Neural crest cell (in vitro differentiated cells): Measurements from ENCODE around the gene FMO1. TPM values are rescaled to one million over a fixed set of nuclear protein-coding genes. Genes with fewer than 3 reads are reported as not detected.

ENCODE experiments used
- DNase-seq: peaks from one replicate; pipeline ENCODE4 v3.0.0; 2021; ENCODE audit warnings: low read depth, mixed read lengths, low spot score
- H3K27ac Mint-ChIP-seq: one replicate; pipeline ENCODE4 v1.8.0; 2021; ENCODE audit warnings: mild to moderate bottlenecking, mixed read lengths; ENCODE audit not compliant: unreplicated experiment
- H3K27me3 Mint-ChIP-seq: 2 replicates; pipeline ENCODE4 v1.8.0; 2021; ENCODE audit warnings: low read depth, mild to moderate bottlenecking, mixed read lengths
- H3K36me3 Mint-ChIP-seq: 2 replicates; pipeline ENCODE4 v1.8.0; 2021; ENCODE audit warnings: low read depth, mild to moderate bottlenecking, mixed read lengths
- H3K4me1 Mint-ChIP-seq: 2 replicates; pipeline ENCODE4 v1.8.0; 2021; ENCODE audit warnings: mixed read lengths
- H3K4me3 Mint-ChIP-seq: one replicate; pipeline ENCODE4 v1.8.0; 2021; ENCODE audit warnings: mild to moderate bottlenecking, mixed read lengths
- H3K9me3 Mint-ChIP-seq: 2 replicates; pipeline ENCODE4 v1.8.0; 2021; ENCODE audit warnings: mixed read lengths
- total RNA-seq: library from RNA; stranded (reverse); gene quantifications from 2 replicates; pipeline ENCODE4 v1.2.1, GENCODE V29; 2021
- TF ChIP-seq, protein P1 (sequence below): fragments of 200-600 bp; sonication (generic); conservative IDR thresholded peaks from 2 replicates; pipeline ENCODE4 v1.5.0; 2021; ENCODE audit warnings: antibody characterized with exemption, mild to moderate bottlenecking

FMO1 gene
- total RNA-seq, 1 donor from 2014 or later: not detected

GRCh38 chr1:171313319-171313834 lies 65.1 kb downstream of the FMO1 start:
- Mint-ChIP-seq H3K27ac (no peak overlapping the region), H3K36me3 (no peaks in the 10 kb centered on the region), H3K4me3 (peak overlapping the region; percentile 79), H3K4me1 (peaks cover 13% of the 10 kb centered on the region), H3K27me3 (no peaks in the 10 kb centered on the region), H3K9me3 (peaks cover 6% of the 10 kb centered on the region)
- TF ChIP-seq, protein P1, sequence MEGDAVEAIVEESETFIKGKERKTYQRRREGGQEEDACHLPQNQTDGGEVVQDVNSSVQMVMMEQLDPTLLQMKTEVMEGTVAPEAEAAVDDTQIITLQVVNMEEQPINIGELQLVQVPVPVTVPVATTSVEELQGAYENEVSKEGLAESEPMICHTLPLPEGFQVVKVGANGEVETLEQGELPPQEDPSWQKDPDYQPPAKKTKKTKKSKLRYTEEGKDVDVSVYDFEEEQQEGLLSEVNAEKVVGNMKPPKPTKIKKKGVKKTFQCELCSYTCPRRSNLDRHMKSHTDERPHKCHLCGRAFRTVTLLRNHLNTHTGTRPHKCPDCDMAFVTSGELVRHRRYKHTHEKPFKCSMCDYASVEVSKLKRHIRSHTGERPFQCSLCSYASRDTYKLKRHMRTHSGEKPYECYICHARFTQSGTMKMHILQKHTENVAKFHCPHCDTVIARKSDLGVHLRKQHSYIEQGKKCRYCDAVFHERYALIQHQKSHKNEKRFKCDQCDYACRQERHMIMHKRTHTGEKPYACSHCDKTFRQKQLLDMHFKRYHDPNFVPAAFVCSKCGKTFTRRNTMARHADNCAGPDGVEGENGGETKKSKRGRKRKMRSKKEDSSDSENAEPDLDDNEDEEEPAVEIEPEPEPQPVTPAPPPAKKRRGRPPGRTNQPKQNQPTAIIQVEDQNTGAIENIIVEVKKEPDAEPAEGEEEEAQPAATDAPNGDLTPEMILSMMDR: no peak
- DNase-seq: no peak

DNA sequence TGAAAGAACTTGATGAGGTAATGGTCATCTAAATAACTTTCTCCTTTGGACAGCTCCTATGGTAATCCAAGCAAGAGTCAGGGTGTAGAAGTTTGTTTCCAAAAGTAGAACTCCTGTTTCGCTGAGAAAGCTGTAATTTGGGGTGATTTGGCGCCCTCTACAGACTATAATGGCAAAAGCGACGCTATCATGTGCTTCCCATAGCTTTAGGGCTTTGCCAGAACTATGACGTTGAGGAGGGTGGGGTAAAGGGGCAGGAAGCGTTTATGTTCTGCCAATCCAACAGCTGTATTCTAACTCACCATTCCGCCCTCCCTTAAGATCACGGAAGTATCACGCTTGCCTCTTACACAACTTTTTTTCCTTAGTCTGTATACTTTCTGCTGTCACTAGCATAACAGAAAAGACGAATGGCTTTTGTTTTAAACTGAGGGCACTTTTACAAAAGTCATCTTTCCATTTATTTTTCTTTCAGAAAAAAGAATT lies 65.6 kb downstream of the FMO1 start, which contains the start of gene FMO4:
Gene FMO4, plus strand, starts transcription at position 349 of the 486 bp plus-strand sequence. CDS start 5,643 bp downstream, outside the sequence.
- no peak within 1 kb of the TSS for H3K27ac Mint-ChIP-seq
- TF ChIP-seq, protein P1: peak; percentile 87
- H3K9me3 Mint-ChIP-seq: peaks cover 6% of the 10 kb centered on the region
- DNase-seq: peak; percentile 61
- H3K36me3 Mint-ChIP-seq: no peaks in the 10 kb centered on the region
- no peaks in the 10 kb centered on the region for H3K27me3 Mint-ChIP-seq
- peak within 1 kb of the TSS; percentile 79 for H3K4me3 Mint-ChIP-seq
- peaks cover 13% of the 10 kb centered on the region for H3K4me1 Mint-ChIP-seq

GRCh38 chr1:171329251-171329650 lies 81.0 kb downstream of the FMO1 start:
- Mint-ChIP-seq H3K9me3 (no peaks in the 10 kb centered on the region), H3K4me1 (peaks cover 5% of the 10 kb centered on the region), H3K4me3 (no peak overlapping the region), H3K27ac (no peak overlapping the region), H3K36me3 (no peaks in the 10 kb centered on the region), H3K27me3 (no peaks in the 10 kb centered on the region)
- DNase-seq: no peak
- TF ChIP-seq, protein P1: no peak

- Mint-ChIP-seq H3K27ac (no peak overlapping the region), H3K27me3 (no peaks in the 10 kb centered on the region), H3K4me1 (peaks cover 5% of the 10 kb centered on the region), H3K9me3 (no peaks in the 10 kb centered on the region), H3K36me3 (no peaks in the 10 kb centered on the region), H3K4me3 (no peak overlapping the region)
- DNase-seq: no peak
- TF ChIP-seq, protein P1: no peak
Measured at GRCh38 chr1:171334024-171334640, 85.8 kb downstream of the FMO1 start.

Other genes with a start within 250 kb of the FMO1 start
- not detected in 2 replicates for gene FMO3, start 157.6 kb upstream of the FMO1 start, total RNA-seq
- not detected in 2 replicates for gene FMO2, start 63.2 kb upstream of the FMO1 start, total RNA-seq
- gene FMO4, start 65.7 kb downstream of the FMO1 start, total RNA-seq: 0.77 and 0.86 TPM in 2 replicates
- gene PRRC2C, start 237.0 kb downstream of the FMO1 start, total RNA-seq: 218 and 241 TPM in 2 replicates